ENCODE results near the gene PRSS21. TPM values are rescaled to one million over a fixed set of nuclear protein-coding genes. Genes with fewer than 3 reads are reported as not detected.

PRSS21 gene
- total RNA-seq, 4 donors from 2014 or later = 1.6 to 1.9 TPM; not detected in 2

DNA sequence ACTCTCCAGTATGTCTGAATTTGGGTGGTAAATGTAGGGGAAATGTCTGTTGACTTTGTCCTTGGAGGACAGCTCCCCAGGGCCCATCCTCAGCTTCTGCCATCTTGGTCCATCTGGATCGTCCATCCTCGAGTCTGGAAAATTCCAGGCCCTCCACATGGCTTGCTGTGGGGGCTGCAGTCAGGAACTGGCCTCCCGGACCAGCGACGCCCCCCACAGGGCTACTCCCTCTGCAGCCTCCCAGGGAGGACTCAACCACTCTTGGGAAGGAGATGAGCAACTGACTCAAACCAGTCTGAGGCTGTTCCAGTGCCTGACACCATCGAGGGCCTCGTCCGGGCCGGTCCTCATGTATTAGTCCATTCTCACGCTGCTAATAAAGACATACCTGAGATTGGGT, 7.6 kb downstream of the PRSS21 start:
- Histone ChIP-seq H3K27me3 (peaks cover 6% of the 10 kb centered on the region), H3K4me1 (peaks cover 0 to 4% (median 4%) of the 10 kb centered on the region in 4 donors), H3K36me3 (no peaks in the 10 kb centered on the region), H3K4me3 (no peak overlapping the region), H3K9me3 (no peaks in the 10 kb centered on the region), H3K27ac (no peak overlapping the region)
- TF ChIP-seq EP300 (IDR thresholded peaks at IDR 0.05; ENCODE audit: low read depth) (no peak), POLR2AphosphoS5 (IDR thresholded peaks at IDR 0.05) (no peak)
- intact Hi-C loops (cut with DNase I; ENCODE audit: low total_unique reads) (loop anchor here (5.0 kb wide), 1 partner anchor 1518 kb away; no protein-coding TSS in a partner anchor), in situ Hi-C loops (cut with MboI; ENCODE audit: low pct_ligation_motif_present in 1 of 4, low pct_unique_long_range_greater_than_20kb in 1 of 4, low sequenced_read_pairs in 3 of 4) (no loop called here)
- peak; percentile 2 for DNase-seq
- 92% methylated on average over 10 of the region's 10 CpGs; no CpG with 5 or more reads in 1 of the 2 donors for WGBS, 2 donors (ENCODE audit: low coverage in 1 of 2)

- TF ChIP-seq EP300 (IDR thresholded peaks at IDR 0.05; ENCODE audit: low read depth) (no peak), POLR2A (IDR thresholded peaks at IDR 0.05) (no peak), CTCF (IDR thresholded peaks at IDR 0.05) (no peak), POLR2AphosphoS5 (IDR thresholded peaks at IDR 0.05) (no peak)
- DNase-seq = peak; percentile 6
- Histone ChIP-seq H3K4me1 (peaks cover 0 to 10% (median 7%) of the 10 kb centered on the region in 4 donors), H3K9me3 (no peaks in the 10 kb centered on the region), H3K36me3 (no peaks in the 10 kb centered on the region), H3K27ac (no peak overlapping the region), H3K4me3 (no peak overlapping the region), H3K27me3 (peaks cover 8% of the 10 kb centered on the region)
- in situ Hi-C loops (cut with MboI; ENCODE audit: low pct_ligation_motif_present in 1 of 4, low pct_unique_long_range_greater_than_20kb in 1 of 4, low sequenced_read_pairs in 3 of 4) (no loop called here), intact Hi-C loops (cut with DNase I; ENCODE audit: low total_unique reads) (no loop called here)
- 67 to 82% methylated on average over 1 to 26 of the region's 26 CpGs for WGBS, 2 donors (ENCODE audit: low coverage in 1 of 2)
Measured at GRCh38 chr16:2825049-2825742, 8.2 kb downstream of the PRSS21 start.

DNA sequence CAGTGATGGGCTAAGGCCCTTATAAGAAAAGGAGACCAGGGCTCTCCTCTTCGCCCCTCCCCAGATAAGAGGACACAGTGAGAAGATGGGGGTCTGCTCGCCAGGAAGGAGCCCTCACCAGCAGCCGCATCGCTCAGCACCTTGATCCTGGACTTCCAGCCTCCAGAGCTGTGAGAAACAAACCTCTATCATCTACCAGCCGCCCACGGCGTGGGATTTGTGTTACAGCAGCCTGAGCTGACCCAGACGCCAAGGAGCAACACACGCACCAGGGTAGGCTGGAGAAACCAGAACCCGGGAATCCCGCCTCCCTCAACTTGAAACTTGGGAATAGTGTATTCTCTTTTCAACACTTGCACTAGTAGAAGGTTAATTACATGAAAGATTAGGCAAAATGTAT, 8.9 kb downstream of the PRSS21 start:
- peaks cover 8% of the 10 kb centered on the region for H3K27me3 ChIP-seq
- intact Hi-C loops (cut with DNase I; ENCODE audit: low total_unique reads) (no loop called here), in situ Hi-C loops (cut with MboI; ENCODE audit: low pct_ligation_motif_present in 1 of 4, low pct_unique_long_range_greater_than_20kb in 1 of 4, low sequenced_read_pairs in 3 of 4) (no loop called here)
- no peaks in the 10 kb centered on the region for H3K9me3 ChIP-seq
- no peak for TF ChIP-seq POLR2AphosphoS5 (IDR thresholded peaks at IDR 0.05)
- TF ChIP-seq POLR2A (IDR thresholded peaks at IDR 0.05) = no peak
- TF ChIP-seq CTCF (IDR thresholded peaks at IDR 0.05) = no peak
- TF ChIP-seq EP300 (IDR thresholded peaks at IDR 0.05; ENCODE audit: low read depth) = no peak
- H3K4me3 ChIP-seq = no peak overlapping the region
- H3K27ac ChIP-seq = no peak overlapping the region
- DNase-seq = peak; percentile 6
- no peaks in the 10 kb centered on the region for H3K36me3 ChIP-seq
- H3K4me1 ChIP-seq = peaks cover 0 to 15% (median 9%) of the 10 kb centered on the region in 4 donors
- 73% methylated on average over 11 of the region's 11 CpGs; no CpG with 5 or more reads in 1 of the 2 donors for WGBS, 2 donors (ENCODE audit: low coverage in 1 of 2)

DNA sequence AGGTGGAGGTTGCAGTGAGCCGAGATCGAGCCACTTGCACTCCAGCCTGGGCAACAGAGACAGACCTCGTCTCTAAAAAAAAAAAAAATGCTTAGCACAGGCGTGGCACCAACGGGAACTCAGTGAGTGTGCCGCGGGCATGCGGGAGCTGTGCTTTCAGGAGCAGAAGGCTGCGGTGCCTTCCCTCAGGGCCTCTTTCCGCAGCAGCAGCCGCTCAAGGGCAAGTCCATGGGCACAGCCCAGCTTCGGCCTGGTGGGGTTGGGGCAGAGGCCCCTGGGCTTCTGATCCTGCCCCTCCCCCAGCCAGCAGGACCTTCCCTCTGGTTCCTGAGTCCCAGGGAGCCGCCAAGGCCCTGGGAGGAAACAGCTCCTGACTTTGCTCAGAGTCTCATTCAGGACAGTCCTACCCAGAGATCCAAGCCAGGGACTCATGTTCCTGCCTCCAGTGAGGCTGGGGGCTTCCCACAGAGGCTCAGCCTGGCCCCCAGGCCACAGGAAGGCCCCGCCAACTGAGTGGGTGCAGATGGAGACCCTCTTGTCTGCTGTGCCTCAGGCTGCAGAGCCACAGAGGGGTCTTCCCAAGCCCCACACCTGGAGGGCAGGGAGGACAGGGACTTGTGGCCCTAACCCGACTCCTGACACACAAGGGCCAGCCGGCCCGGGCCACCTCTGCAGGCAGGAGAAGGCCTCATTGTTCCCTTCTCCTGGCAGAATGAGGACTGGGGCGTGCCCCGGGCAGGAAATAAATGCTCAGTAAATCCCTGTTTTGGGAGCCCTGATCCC, 9.7 kb downstream of the PRSS21 start:
- Histone ChIP-seq H3K27me3 (peaks cover 8% of the 10 kb centered on the region), H3K27ac (no peak overlapping the region), H3K9me3 (no peaks in the 10 kb centered on the region), H3K36me3 (no peaks in the 10 kb centered on the region), H3K4me1 (peaks cover 0 to 15% (median 9%) of the 10 kb centered on the region in 4 donors), H3K4me3 (no peak overlapping the region)
- intact Hi-C loops (cut with DNase I; ENCODE audit: low total_unique reads) = no loop called here
- TF ChIP-seq CTCF (IDR thresholded peaks at IDR 0.05) (no peak), POLR2AphosphoS5 (IDR thresholded peaks at IDR 0.05) (no peak), EP300 (IDR thresholded peaks at IDR 0.05; ENCODE audit: low read depth) (no peak), POLR2A (IDR thresholded peaks at IDR 0.05) (no peak)
- 61% methylated on average over 16 of the region's 19 CpGs; no CpG with 5 or more reads in 1 of the 2 donors for WGBS, 2 donors (ENCODE audit: low coverage in 1 of 2)
- peak; percentile 8 for DNase-seq
- in situ Hi-C loops (cut with MboI; ENCODE audit: low pct_ligation_motif_present in 1 of 4, low pct_unique_long_range_greater_than_20kb in 1 of 4, low sequenced_read_pairs in 3 of 4) = no loop called here
